ENCODE results near the gene NPFFR1.

The NPFFR1 gene

DNA sequence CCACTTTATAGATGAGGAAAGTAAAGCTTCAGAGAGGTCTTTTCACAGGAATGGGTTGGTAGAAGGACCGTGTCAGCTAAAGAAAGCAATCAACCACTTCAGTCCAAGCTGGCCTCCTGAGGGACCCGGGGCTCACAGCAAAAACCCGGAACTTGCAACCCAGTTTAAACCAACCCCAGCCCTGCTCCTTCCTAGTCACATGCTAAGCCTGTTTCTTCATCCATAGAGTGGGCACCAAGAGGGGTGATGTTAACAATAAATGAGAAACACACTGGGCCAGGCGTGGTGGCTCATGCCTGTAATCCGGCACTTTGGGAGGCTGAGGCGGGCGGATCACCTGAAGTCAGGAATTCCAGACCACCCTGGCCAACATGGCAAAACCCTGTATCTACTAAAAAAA, 12.1 kb upstream of the NPFFR1 start:
- no peak for TF ChIP-seq ZFX (IDR thresholded peaks at IDR 0.05)
- TF ChIP-seq, protein P1, sequence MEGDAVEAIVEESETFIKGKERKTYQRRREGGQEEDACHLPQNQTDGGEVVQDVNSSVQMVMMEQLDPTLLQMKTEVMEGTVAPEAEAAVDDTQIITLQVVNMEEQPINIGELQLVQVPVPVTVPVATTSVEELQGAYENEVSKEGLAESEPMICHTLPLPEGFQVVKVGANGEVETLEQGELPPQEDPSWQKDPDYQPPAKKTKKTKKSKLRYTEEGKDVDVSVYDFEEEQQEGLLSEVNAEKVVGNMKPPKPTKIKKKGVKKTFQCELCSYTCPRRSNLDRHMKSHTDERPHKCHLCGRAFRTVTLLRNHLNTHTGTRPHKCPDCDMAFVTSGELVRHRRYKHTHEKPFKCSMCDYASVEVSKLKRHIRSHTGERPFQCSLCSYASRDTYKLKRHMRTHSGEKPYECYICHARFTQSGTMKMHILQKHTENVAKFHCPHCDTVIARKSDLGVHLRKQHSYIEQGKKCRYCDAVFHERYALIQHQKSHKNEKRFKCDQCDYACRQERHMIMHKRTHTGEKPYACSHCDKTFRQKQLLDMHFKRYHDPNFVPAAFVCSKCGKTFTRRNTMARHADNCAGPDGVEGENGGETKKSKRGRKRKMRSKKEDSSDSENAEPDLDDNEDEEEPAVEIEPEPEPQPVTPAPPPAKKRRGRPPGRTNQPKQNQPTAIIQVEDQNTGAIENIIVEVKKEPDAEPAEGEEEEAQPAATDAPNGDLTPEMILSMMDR (conservative IDR thresholded peaks at IDR 0.05): no peak
- H3K27ac ChIP-seq: no peak overlapping the region

DNA sequence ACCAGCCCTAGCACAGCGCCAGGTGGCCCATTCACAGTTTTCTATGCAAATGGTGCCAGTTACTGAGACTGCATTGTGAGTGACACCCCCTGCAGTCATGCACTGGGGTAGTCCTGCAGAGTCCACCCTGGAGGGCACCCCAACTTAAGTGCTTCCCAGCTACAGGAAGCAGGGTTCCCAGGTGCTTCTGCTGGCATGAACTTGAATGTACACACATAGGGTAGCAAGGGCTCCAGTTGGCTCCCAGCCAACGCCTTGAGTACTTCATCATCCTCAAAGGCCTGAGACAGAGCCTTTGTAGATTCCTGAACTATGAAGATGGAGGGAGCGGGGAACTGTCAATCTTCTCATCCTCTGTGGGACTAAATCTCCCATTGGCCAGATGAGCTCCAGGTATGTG, 11.5 kb upstream of the NPFFR1 start:
- no peak for TF ChIP-seq ZFX (IDR thresholded peaks at IDR 0.05)
- TF ChIP-seq, protein P1 (conservative IDR thresholded peaks at IDR 0.05): no peak

DNA sequence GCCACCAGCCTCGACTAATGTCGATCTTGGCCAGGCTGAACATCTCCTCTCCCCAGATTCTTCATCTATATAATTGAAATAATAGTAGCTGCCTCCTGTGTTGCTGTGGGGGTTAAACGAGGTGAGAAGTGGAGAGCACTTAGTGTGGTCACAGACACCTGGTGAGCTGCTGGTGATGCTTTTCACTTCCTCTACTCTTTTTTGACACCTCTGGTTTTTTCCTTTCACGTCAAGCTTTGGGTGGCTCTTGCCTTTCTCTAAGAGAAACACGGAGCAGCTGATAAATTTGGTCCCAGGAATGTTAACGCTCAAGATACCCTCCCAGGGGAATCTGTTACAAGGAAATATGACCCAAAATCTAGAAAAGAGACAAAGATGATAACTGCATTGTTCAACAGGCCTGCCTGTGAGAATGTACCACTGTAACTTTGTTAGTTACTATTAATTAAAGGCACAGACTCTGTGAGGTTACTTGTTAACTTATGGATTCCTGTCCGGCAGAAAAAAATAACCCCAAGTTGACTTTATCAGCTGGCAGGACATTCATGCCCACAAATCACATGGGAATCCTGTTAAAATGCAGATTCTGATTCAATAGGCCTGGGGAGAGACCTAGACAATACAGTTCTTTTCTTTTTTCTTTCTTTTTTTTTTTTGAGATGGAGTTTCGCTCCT, 9.5 kb upstream of the NPFFR1 start:
- H3K27ac ChIP-seq: no peak overlapping the region
- no peak for TF ChIP-seq ZFX (IDR thresholded peaks at IDR 0.05)
- TF ChIP-seq, protein P1 (conservative IDR thresholded peaks at IDR 0.05): no peak

More for the DNA sequence above, 11.5 kb upstream of the NPFFR1 start:
- H3K27ac ChIP-seq: no peak overlapping the region

DNA sequence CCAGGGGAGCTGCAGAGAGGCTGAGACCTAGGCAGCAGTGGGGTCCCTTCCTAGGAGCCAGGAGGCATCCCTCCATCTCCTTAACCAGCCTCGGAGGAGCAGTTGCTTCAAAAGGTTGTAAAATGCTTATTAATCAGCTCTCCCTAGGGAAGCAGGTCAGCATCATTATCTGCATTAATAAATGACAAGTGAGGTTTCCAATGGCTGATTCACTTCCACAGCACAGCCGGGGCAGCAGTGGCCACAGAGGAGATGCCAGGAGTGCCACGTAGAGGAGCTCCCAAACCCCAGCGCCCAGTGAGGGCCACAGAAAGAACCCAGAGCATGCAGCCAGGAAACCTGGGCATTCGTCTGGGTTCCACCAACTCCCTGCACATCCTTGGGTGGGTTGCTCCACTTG, 8.2 kb upstream of the NPFFR1 start:
- H3K27ac ChIP-seq: no peak overlapping the region
- TF ChIP-seq, protein P1 (conservative IDR thresholded peaks at IDR 0.05): no peak
- no peak for TF ChIP-seq ZFX (IDR thresholded peaks at IDR 0.05)

DNA sequence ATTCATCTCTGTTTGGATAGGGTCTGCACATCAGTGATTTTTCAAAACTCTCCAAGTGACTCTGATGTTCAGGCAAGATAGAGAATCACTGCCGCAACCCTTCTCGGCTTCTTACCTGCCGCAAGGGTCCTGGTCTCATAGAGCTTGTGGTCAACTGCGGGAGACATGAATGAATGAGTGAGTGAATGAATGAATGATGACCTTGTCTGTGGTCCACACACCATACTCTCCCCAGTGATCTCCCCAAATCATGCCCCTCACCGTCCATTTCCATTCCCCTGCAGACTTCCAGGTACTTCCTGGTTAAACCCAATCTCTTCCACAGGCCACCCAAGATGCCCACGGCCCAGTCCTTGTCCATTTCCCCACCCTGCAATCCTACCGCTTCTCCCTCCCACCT, 5.9 kb upstream of the NPFFR1 start:
- no peak overlapping the region for H3K27ac ChIP-seq
- TF ChIP-seq, protein P1 (conservative IDR thresholded peaks at IDR 0.05): no peak
- no peak for TF ChIP-seq ZFX (IDR thresholded peaks at IDR 0.05)

DNA sequence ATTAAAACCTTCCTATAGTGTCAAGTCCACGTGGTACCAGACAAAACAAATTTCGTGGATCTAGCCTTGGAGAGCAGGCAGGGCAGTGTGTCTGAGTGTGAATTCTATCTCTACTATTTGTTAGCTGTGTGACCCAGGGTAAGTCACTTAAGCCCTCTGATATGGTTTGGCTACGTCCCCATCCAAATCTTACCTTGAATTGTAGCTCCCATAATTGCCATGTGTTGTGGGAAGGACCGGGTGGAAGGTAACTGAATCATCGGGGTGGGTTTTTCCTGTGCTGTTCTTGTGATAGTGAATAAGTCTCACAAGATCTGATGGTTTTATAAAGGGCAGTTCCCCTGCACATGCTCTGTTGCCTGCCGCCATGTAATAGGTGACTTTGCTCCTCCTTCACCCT, 2.8 kb upstream of the NPFFR1 start:
- TF ChIP-seq, protein P1 (conservative IDR thresholded peaks at IDR 0.05): no peak
- no peak for TF ChIP-seq ZFX (IDR thresholded peaks at IDR 0.05)
- H3K27ac ChIP-seq: no peak overlapping the region

DNA sequence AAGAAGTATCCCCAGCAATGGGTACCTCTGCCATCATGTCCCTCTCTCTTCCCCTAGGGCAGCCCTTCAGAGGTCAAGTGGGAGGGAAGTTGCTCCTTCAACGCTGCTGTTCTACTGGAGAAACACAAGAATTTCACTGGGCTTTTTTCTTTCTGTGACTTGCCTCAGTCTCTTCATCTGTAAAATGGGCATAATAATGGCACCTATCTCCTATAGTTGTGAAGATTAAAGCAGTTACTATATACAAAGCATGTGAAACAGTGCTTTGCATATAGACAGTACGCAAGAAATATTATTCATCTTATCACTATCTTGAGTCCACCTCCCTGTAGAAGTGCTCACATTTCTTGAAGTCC, 1.6 kb upstream of the NPFFR1 start:
- no peak overlapping the region for H3K27ac ChIP-seq
- TF ChIP-seq, protein P1 (conservative IDR thresholded peaks at IDR 0.05): no peak
- TF ChIP-seq ZFX (IDR thresholded peaks at IDR 0.05): no peak

Measured in C4-2B (cell line).